ENCODE data around the gene MAD2L1BP. TPM values are rescaled to one million over a fixed set of nuclear protein-coding genes. Genes with fewer than 3 reads are reported as not detected.

MAD2L1BP gene
- total RNA-seq, 4 donors from 2014 or later, result 12.3 to 44.3 (median 17.7) TPM

GRCh38 chr6:43683708-43684455 lies 48.2 kb downstream of the MAD2L1BP start:
- H3K4me3 ChIP-seq, result no peak overlapping the region
- H3K9me3 ChIP-seq, result no peaks in the 10 kb centered on the region
- no peaks in the 10 kb centered on the region for H3K36me3 ChIP-seq
- no peak for DNase-seq
- H3K27ac ChIP-seq, result no peak overlapping the region
- peaks cover 0 to 4% of the 10 kb centered on the region in 2 donors for H3K4me1 ChIP-seq
- H3K27me3 ChIP-seq, result no peaks in the 10 kb centered on the region
- intact Hi-C loops (cut with DNase I; ENCODE audit: low total_unique reads), result no loop called here
- no peak for TF ChIP-seq POLR2A (IDR thresholded peaks at IDR 0.05)
- no peak for TF ChIP-seq CTCF (IDR thresholded peaks at IDR 0.05)

GRCh38 chr6:43687079-43687436 lies 51.4 kb downstream of the MAD2L1BP start:
- DNase-seq, result no peak
- Histone ChIP-seq H3K4me1 (no peaks in the 10 kb centered on the region), H3K9me3 (no peaks in the 10 kb centered on the region), H3K27me3 (no peaks in the 10 kb centered on the region), H3K36me3 (no peaks in the 10 kb centered on the region), H3K4me3 (peak overlapping the region; percentile 61 to 83), H3K27ac (peak overlapping the region; percentile 78 to 83)
- TF ChIP-seq POLR2A (IDR thresholded peaks at IDR 0.05) (no peak), CTCF (IDR thresholded peaks at IDR 0.05) (no peak)
- intact Hi-C loops (cut with DNase I; ENCODE audit: low total_unique reads), result no loop called here

- DNase-seq, result peak; percentile 77
- TF ChIP-seq POLR2A (IDR thresholded peaks at IDR 0.05) (peak; percentile 42 to 48), CTCF (IDR thresholded peaks at IDR 0.05) (peak in 1 of 4 experiments; percentile 14)
- Histone ChIP-seq H3K27me3 (no peaks in the 10 kb centered on the region), H3K36me3 (no peaks in the 10 kb centered on the region), H3K4me3 (peak within 1 kb of the TSS; percentile 61 to 83), H3K9me3 (no peaks in the 10 kb centered on the region), H3K27ac (peak within 1 kb of the TSS; percentile 78 to 83), H3K4me1 (no peaks in the 10 kb centered on the region)
- intact Hi-C loops (cut with DNase I; ENCODE audit: low total_unique reads), result no loop called here
Measured at GRCh38 chr6:43687437-43688347, 52.1 kb downstream of the MAD2L1BP start, which contains the start of gene MRPS18A. Gene MRPS18A (minus strand): TSS chr6:43687791. CDS start chr6:43687779, 12 bp downstream.

GRCh38 chr6:43689421-43689820 lies 53.8 kb downstream of the MAD2L1BP start:
- no peak for DNase-seq
- intact Hi-C loops (cut with DNase I; ENCODE audit: low total_unique reads), result no loop called here
- H3K27ac ChIP-seq, result no peak overlapping the region

More at GRCh38 chr6:43689421-43689820, 53.8 kb downstream of the MAD2L1BP start:
- no peaks in the 10 kb centered on the region for H3K4me1 ChIP-seq
- no peak overlapping the region for H3K4me3 ChIP-seq
- no peaks in the 10 kb centered on the region for H3K36me3 ChIP-seq
- H3K9me3 ChIP-seq, result no peaks in the 10 kb centered on the region
- H3K27me3 ChIP-seq, result no peaks in the 10 kb centered on the region
- TF ChIP-seq CTCF (IDR thresholded peaks at IDR 0.05), result no peak
- no peak for TF ChIP-seq POLR2A (IDR thresholded peaks at IDR 0.05)

Other genes starting within 250 kb of the MAD2L1BP start
- gene ABCC10, start 208.3 kb upstream of the MAD2L1BP start, total RNA-seq, result 10 to 100 TPM in 2 of 4 donors, 1 to 10 TPM in 1, under 1 TPM in 1; 0.59 to 35.5 (median 10.7) TPM
- gene DLK2, start 180.3 kb upstream of the MAD2L1BP start, total RNA-seq, result 1 to 10 TPM in 2 of 4 donors, not detected in 2; 1.9 to 3.3 TPM
- 10 to 100 TPM; 12.8 to 40.8 (median 21.9) TPM for gene TJAP1, start 158.3 kb upstream of the MAD2L1BP start, total RNA-seq
- gene LRRC73, start 125.5 kb upstream of the MAD2L1BP start, total RNA-seq, result 1 to 10 TPM in 2 of 4 donors, not detected in 2; 1.2 to 1.5 TPM
- 100 to 1,000 TPM in 2 of 4 donors, 10 to 100 TPM in 2; 26.5 to 212 (median 92.7) TPM for gene YIPF3, start 118.9 kb upstream of the MAD2L1BP start, total RNA-seq
- 10 to 100 TPM; 15.9 to 39.5 (median 26.0) TPM for gene POLR1C, start 118.8 kb upstream of the MAD2L1BP start, total RNA-seq
- 10 to 100 TPM; 29.2 to 62.9 (median 40.8) TPM for gene XPO5, start 59.8 kb upstream of the MAD2L1BP start, total RNA-seq
- 10 to 100 TPM in 1 of 4 donors, 1 to 10 TPM in 3; 5.4 to 35.1 (median 8.8) TPM for gene POLH, start 59.7 kb upstream of the MAD2L1BP start, total RNA-seq
- 10 to 100 TPM; 17.9 to 67.6 (median 40.2) TPM for gene GTPBP2, start 6.6 kb upstream of the MAD2L1BP start, total RNA-seq
- 1 to 10 TPM in 2 of 4 donors, not detected in 2; 1.9 to 2.0 TPM for gene RSPH9, start 9.2 kb downstream of the MAD2L1BP start, total RNA-seq
- 10 to 100 TPM; 23.1 to 87.4 (median 36.4) TPM for gene MRPS18A, start 52.0 kb downstream of the MAD2L1BP start, total RNA-seq
- gene VEGFA, start 134.4 kb downstream of the MAD2L1BP start, total RNA-seq, result 100 to 1,000 TPM in 3 of 4 donors, 10 to 100 TPM in 1; 81.0 to 247 (median 156) TPM